Endodermal cell (in vitro differentiated cells): ENCODE data around the gene SMIM33. TPM values are rescaled to one million over a fixed set of nuclear protein-coding genes. Genes with fewer than 3 reads are reported as not detected.

Source experiments
- DNase-seq: peaks from one replicate; pipeline ENCODE4 v3.0.0-alpha.2; 2017
- H3K27ac ChIP-seq: 2 replicates; pipeline ENCODE4 v1.5.1; 2013; ENCODE audit warnings: mild to moderate bottlenecking, low read depth, low read length, moderate library complexity
- H3K27me3 ChIP-seq: 2 replicates; pipeline ENCODE4 v1.6.1; 2013; ENCODE audit warnings: mild to moderate bottlenecking, low read length, moderate library complexity; ENCODE audit not compliant: insufficient read depth, control insufficient read depth, poor library complexity, severe bottlenecking
- H3K36me3 ChIP-seq: 2 replicates; pipeline ENCODE4 v1.7.0; 2013; ENCODE audit warnings: mild to moderate bottlenecking, low read length, moderate library complexity; ENCODE audit not compliant: control insufficient read depth, insufficient read depth
- H3K4me1 ChIP-seq: one replicate; pipeline ENCODE4 v1.7.0; 2013; ENCODE audit warnings: low read length; ENCODE audit not compliant: control insufficient read depth, insufficient read depth
- H3K4me3 ChIP-seq: 2 replicates; pipeline ENCODE4 v1.5.1; 2013; ENCODE audit warnings: mild to moderate bottlenecking, low read length, moderate library complexity
- H3K9ac ChIP-seq: 2 replicates; pipeline ENCODE4 v1.6.1; 2013; ENCODE audit warnings: mild to moderate bottlenecking, low read length, moderate library complexity; ENCODE audit not compliant: poor library complexity, severe bottlenecking; ENCODE audit errors: extremely low read depth
- H3K9me3 ChIP-seq: 2 replicates; pipeline ENCODE4 v1.6.1; 2013; ENCODE audit warnings: mild to moderate bottlenecking, low read length, moderate library complexity; ENCODE audit not compliant: control insufficient read depth
- H3K27ac Mint-ChIP-seq: 2 replicates; pipeline ENCODE4 v1.8.0; 2020; ENCODE audit warnings: mixed read lengths
- H3K27me3 Mint-ChIP-seq: 2 replicates; pipeline ENCODE4 v1.8.0; 2021; ENCODE audit warnings: mild to moderate bottlenecking, mixed read lengths; ENCODE audit not compliant: insufficient read depth
- H3K36me3 Mint-ChIP-seq: 2 replicates; pipeline ENCODE4 v1.8.0; 2020; ENCODE audit warnings: low read depth, mixed read lengths
- H3K4me1 Mint-ChIP-seq: 2 replicates; pipeline ENCODE4 v1.8.0; 2020; ENCODE audit warnings: mixed read lengths
- H3K4me3 Mint-ChIP-seq: 2 replicates; pipeline ENCODE4 v1.8.0; 2020; ENCODE audit warnings: mild to moderate bottlenecking, moderate library complexity, mixed read lengths
- H3K9me3 Mint-ChIP-seq: 2 replicates; pipeline ENCODE4 v1.8.0; 2020; ENCODE audit warnings: mild to moderate bottlenecking, mixed read lengths
- WGBS, 2 experiments: methylation state at CpG; one replicate each; pipeline versions ENCODE4 v1.1.5 to v1.1.7; 2013; ENCODE audit warnings: missing lambda C conversion rate in 2 of 2, mixed read lengths in 1 of 2; ENCODE audit not compliant: insufficient coverage in 1 of 2, insufficient read length in 1 of 2; 5-methylcytosine and 5-hydroxymethylcytosine counted together
- total RNA-seq, 2 donors: library from RNA; stranded (reverse); fragmentation: NEBNext Ultra II Directional in 1 of 2; extraction: Animal tissue kit (Norgen Biotek cat#: 25700) in 1 of 2; gene quantifications; 2 replicates in 1 of 2; 3 replicates in 1 of 2; pipeline ENCODE4 v1.2.1, GENCODE V29; 2021
- TF ChIP-seq, protein P1 (sequence below): fragments of 200-600 bp; sonication (generic); conservative IDR thresholded peaks from 2 replicates; pipeline ENCODE4 v1.5.0; 2021; ENCODE audit warnings: antibody characterized with exemption, mild to moderate bottlenecking

The SMIM33 gene
- total RNA-seq, 2 donors from 2014 or later, result not detected

DNA sequence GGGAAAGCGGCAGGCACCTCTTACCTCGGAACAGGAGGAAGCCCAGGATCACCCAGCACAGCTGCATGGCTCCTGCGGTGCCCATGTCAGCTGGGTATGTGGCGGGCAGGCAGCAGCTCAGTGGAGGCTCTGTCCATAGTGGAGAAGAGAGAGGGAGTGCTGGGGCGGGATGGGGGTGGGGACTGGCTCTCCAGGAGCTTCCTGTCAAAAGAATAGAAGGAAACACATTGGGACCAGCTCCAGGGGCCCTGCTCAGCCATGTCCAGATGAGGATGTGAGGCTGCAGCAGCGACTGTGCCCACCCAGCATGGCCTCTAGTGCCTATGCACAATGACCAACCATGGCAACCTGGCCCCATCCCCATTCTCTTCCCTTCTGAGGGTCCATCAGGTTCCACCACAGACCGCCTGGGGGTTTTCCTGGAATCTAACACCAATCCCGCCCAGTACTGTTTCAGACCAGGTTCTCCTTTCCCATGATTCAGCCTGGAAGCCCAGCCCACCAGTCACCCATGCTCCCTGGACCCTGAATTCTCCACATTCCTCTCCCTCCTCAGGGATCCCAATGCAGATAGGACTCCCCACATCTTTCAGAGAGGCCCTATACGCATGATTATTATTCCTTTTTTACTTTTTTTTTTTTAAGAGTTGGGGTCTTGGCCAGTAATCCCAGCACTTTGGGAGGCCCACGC is 8.1 kb upstream of the SMIM33 start, which contains the start of gene ECSCR:
Gene ECSCR, minus strand, starts transcription at position 158 of the 691 bp plus-strand sequence. Its CDS starts 73 bp downstream, at position 85.
- no peak within 1 kb of the TSS for H3K27ac ChIP-seq
- no peak within 1 kb of the TSS for H3K9ac ChIP-seq

DNA sequence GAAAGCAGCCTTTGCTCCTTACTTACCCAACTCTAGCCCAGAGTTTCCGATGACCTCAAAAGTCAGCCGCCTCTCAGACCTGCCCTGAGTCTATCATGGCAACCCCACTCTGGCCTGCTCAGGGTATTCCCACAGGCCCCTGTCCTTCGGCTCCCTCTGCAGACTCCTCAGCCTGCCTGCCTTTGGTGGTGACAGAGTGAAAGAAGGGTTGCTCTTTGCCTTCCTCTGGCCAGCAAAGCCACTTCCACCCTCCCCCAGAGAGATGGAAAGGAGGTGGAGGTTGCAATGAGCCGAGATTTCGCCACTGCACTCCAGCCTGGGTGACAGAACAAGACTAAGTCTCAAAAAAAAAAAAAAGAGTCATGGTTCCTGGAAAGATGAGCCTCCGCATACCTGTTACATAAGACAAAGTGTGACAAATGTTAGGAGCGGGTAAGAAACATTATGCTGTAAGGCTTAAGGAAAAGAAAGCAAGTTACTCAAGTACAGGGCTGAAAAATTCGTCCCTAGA is 2.3 kb upstream of the SMIM33 start:
- WGBS, 2 experiments, result 77 to 82% methylated on average over 4 to 8 of the region's 8 CpGs
- Histone ChIP-seq H3K4me1 (peaks cover 6% of the 10 kb centered on the region), H3K27ac (no peak overlapping the region), H3K27me3 (no peaks in the 10 kb centered on the region), H3K9ac (no peak overlapping the region), H3K36me3 (no peaks in the 10 kb centered on the region), H3K9me3 (no peaks in the 10 kb centered on the region), H3K4me3 (no peak overlapping the region)
- Mint-ChIP-seq H3K9me3 (no peaks in the 10 kb centered on the region), H3K27ac (peak overlapping the region; percentile 77), H3K4me1 (peaks cover 19% of the 10 kb centered on the region), H3K27me3 (no peaks in the 10 kb centered on the region), H3K36me3 (no peaks in the 10 kb centered on the region), H3K4me3 (no peak overlapping the region)
- DNase-seq, result peak; percentile 84
- TF ChIP-seq, protein P1, sequence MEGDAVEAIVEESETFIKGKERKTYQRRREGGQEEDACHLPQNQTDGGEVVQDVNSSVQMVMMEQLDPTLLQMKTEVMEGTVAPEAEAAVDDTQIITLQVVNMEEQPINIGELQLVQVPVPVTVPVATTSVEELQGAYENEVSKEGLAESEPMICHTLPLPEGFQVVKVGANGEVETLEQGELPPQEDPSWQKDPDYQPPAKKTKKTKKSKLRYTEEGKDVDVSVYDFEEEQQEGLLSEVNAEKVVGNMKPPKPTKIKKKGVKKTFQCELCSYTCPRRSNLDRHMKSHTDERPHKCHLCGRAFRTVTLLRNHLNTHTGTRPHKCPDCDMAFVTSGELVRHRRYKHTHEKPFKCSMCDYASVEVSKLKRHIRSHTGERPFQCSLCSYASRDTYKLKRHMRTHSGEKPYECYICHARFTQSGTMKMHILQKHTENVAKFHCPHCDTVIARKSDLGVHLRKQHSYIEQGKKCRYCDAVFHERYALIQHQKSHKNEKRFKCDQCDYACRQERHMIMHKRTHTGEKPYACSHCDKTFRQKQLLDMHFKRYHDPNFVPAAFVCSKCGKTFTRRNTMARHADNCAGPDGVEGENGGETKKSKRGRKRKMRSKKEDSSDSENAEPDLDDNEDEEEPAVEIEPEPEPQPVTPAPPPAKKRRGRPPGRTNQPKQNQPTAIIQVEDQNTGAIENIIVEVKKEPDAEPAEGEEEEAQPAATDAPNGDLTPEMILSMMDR, result peak; percentile 37

More for the DNA sequence above, 8.1 kb upstream of the SMIM33 start, which contains the start of gene ECSCR:
- TF ChIP-seq, protein P1, result no peak
- Histone ChIP-seq H3K27me3 (no peaks in the 10 kb centered on the region), H3K9me3 (no peaks in the 10 kb centered on the region), H3K36me3 (no peaks in the 10 kb centered on the region), H3K4me3 (no peak within 1 kb of the TSS), H3K4me1 (peaks cover 12% of the 10 kb centered on the region)
- DNase-seq, result peak; percentile 81
- Mint-ChIP-seq H3K27ac (no peak within 1 kb of the TSS), H3K27me3 (no peaks in the 10 kb centered on the region), H3K4me3 (no peak within 1 kb of the TSS), H3K36me3 (no peaks in the 10 kb centered on the region), H3K9me3 (no peaks in the 10 kb centered on the region), H3K4me1 (peaks cover 24% of the 10 kb centered on the region)
- 79 to 84% methylated on average over 4 to 10 of the region's 10 CpGs for WGBS, 2 experiments

DNA sequence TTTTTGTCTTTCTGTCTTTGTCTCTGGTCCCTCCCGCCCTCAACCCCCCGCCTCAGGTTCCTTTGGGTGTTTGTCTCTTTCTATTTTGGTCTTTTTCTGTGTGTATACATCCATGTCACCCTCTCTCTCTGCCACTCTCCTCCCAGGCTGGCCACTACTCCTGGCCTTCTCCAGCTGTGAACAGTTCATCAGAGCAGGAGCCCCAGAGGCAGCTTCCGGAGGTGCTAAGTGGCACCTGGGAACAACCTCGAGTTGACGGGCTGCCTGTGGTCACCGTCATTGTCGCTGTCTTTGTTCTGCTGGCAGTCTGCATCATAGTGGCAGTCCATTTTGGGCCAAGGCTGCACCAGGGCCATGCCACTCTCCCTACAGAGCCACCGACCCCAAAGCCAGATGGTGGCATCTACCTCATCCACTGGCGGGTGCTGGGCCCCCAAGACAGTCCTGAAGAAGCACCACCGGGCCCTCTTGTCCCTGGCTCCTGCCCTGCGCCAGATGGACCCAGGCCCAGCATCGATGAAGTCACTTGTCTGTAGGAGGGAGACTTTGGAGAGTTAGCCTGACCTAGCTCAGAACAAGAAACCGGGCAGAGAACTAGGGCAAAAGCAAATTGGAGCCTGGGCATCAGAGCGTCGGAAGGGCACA is 1.7 kb downstream of the SMIM33 start:
- no peaks in the 10 kb centered on the region for H3K27me3 Mint-ChIP-seq
- DNase-seq, result peak; percentile 79
- no peaks in the 10 kb centered on the region for H3K9me3 Mint-ChIP-seq
- H3K4me3 Mint-ChIP-seq, result no peak overlapping the region
- no peak overlapping the region for H3K9ac ChIP-seq
- H3K4me1 Mint-ChIP-seq, result peaks cover 23% of the 10 kb centered on the region
- TF ChIP-seq, protein P1, result no peak
- no peaks in the 10 kb centered on the region for H3K36me3 ChIP-seq
- H3K36me3 Mint-ChIP-seq, result no peaks in the 10 kb centered on the region
- H3K27me3 ChIP-seq, result no peaks in the 10 kb centered on the region
- H3K9me3 ChIP-seq, result no peaks in the 10 kb centered on the region
- peaks cover 7% of the 10 kb centered on the region for H3K4me1 ChIP-seq
- H3K27ac Mint-ChIP-seq, result peak overlapping the region; percentile 76
- 74 to 78% methylated on average over 8 to 14 of the region's 15 CpGs for whole genome bisulfite sequencing, 2 experiments
- H3K4me3 ChIP-seq, result no peak overlapping the region
- H3K27ac ChIP-seq, result peak overlapping the region; percentile 36
